ENCODE measurements around the gene KLRG1.

Gene KLRG1

DNA sequence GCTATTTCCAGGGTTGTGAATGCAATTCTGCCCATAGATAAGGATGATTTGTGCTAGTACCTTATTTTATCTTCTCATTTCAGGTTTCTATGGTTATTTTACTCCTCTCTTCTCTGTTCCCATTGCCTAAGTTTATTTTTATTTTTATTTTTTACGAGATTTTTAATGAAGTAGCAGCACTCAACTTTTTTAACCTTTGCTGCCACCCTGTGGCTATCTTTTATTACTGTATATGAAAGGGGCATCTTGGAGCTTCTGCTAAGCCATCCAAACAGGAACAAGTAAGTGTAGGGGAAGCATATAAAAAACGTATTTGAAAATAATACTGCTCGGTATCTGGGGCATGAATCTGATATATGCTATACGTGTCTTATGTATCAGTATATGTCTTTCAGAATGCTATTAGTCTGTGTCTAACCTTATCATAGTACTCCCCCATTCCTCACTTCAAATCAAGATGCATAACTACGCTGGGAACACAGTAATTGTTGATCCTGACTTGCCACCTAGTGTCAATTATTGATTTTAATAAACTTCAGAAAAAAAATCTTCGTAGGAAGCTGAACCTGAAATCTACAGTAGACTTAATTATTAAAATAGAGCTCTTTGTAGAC, 60.3 kb downstream of the KLRG1 start:
- H3K4me3 Mint-ChIP-seq = no peak overlapping the region
- no peaks in the 10 kb centered on the region for H3K4me1 Mint-ChIP-seq
- TF ChIP-seq, protein P1, sequence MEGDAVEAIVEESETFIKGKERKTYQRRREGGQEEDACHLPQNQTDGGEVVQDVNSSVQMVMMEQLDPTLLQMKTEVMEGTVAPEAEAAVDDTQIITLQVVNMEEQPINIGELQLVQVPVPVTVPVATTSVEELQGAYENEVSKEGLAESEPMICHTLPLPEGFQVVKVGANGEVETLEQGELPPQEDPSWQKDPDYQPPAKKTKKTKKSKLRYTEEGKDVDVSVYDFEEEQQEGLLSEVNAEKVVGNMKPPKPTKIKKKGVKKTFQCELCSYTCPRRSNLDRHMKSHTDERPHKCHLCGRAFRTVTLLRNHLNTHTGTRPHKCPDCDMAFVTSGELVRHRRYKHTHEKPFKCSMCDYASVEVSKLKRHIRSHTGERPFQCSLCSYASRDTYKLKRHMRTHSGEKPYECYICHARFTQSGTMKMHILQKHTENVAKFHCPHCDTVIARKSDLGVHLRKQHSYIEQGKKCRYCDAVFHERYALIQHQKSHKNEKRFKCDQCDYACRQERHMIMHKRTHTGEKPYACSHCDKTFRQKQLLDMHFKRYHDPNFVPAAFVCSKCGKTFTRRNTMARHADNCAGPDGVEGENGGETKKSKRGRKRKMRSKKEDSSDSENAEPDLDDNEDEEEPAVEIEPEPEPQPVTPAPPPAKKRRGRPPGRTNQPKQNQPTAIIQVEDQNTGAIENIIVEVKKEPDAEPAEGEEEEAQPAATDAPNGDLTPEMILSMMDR (IDR thresholded peaks at IDR 0.05) = peak; percentile 54
- no peaks in the 10 kb centered on the region for H3K27me3 Mint-ChIP-seq (ENCODE audit: low read depth, poor library complexity)
- H3K36me3 Mint-ChIP-seq (ENCODE audit: low read depth) = peaks cover 5% of the 10 kb centered on the region
- DNase-seq = peak; percentile 15
- H3K9me3 Mint-ChIP-seq = peaks cover 8% of the 10 kb centered on the region
- no peak overlapping the region for H3K27ac Mint-ChIP-seq

DNA sequence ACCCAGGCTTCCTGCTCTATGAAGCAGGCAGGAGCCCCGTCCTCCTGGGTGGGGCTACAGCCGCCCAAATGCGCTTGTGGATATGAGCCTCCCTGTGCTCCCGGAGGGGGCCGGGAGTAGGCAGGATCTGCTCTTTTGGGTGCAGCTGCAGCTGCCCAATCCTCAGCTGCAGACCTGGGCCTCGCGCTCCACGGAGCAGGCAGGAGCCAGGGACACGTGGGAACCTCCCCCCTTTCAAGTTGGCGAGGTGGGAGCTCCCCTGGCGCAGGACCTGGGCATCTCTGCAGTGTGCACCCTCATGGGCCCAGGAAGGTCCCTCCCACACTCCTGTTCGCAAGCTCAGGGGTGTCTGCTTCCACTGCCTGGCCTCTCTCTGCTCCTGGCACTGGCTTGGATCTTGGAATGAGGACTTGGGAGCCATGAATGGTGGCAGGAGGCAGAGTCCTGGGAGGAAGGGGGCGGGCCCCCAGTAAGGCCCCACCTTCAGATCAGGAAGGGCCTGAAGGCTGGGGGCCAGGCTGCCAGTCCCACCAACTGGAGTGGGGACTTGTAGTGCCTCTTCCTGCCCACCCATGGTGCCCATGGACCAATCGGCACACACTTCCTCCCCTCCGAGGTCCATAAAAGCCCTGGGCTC, 61.3 kb downstream of the KLRG1 start:
- peaks cover 7% of the 10 kb centered on the region for H3K9me3 Mint-ChIP-seq
- H3K27me3 Mint-ChIP-seq (ENCODE audit: low read depth, poor library complexity) = no peaks in the 10 kb centered on the region
- no peak for DNase-seq
- TF ChIP-seq, protein P1 (IDR thresholded peaks at IDR 0.05) = no peak
- H3K4me1 Mint-ChIP-seq = no peaks in the 10 kb centered on the region
- H3K4me3 Mint-ChIP-seq = no peak overlapping the region
- peaks cover 5% of the 10 kb centered on the region for H3K36me3 Mint-ChIP-seq (ENCODE audit: low read depth)
- no peak overlapping the region for H3K27ac Mint-ChIP-seq

DNA sequence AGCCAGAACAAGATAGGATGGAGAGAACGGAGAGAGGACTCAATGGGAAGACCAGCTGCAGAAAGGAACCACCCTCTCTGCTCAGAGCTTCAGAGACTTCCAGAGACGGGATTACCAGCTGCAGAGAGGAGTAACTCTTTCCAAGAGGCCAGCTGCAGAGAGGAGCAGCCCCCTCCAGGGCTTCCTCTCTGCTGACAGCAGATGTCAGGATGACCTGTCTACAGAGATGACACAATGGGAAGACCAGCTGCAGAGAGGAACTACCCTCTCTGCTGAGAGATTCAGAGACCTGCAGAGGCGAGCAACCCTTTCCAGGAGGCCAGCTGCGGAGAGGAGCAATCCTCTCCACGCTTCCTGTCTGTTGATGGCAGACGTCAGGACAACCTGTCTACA, 61.8 kb downstream of the KLRG1 start:
- Mint-ChIP-seq H3K36me3 (ENCODE audit: low read depth) (peaks cover 3% of the 10 kb centered on the region), H3K27ac (no peak overlapping the region), H3K4me3 (no peak overlapping the region), H3K27me3 (ENCODE audit: low read depth, poor library complexity) (no peaks in the 10 kb centered on the region), H3K4me1 (no peaks in the 10 kb centered on the region), H3K9me3 (peaks cover 2% of the 10 kb centered on the region)
- DNase-seq = no peak
- TF ChIP-seq, protein P1 (IDR thresholded peaks at IDR 0.05) = no peak

DNA sequence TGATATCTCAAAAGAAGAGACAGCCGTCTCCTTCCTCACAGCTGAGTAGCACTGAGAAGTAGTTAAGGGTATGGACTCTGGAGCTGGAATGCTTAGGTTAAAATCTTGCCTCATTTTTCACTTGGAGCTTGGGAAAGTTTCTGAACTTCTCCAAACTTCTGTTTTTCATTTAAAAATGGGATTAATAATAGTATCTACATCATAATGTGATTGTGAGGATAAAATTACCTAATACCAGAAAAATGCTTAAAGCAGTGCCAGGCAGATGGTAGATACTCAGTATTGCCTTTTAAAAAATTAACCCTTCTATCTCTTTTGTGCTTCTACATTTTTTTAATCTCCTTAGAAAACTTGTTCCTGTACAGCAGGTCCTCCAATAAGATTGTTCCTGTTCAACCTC, 63.3 kb downstream of the KLRG1 start:
- Mint-ChIP-seq H3K27me3 (ENCODE audit: low read depth, poor library complexity) (no peaks in the 10 kb centered on the region), H3K4me3 (no peak overlapping the region)
- no peak for DNase-seq

More for the DNA sequence above, 63.3 kb downstream of the KLRG1 start:
- no peaks in the 10 kb centered on the region for H3K4me1 Mint-ChIP-seq
- TF ChIP-seq, protein P1 (IDR thresholded peaks at IDR 0.05) = no peak
- H3K27ac Mint-ChIP-seq = no peak overlapping the region
- no peaks in the 10 kb centered on the region for H3K36me3 Mint-ChIP-seq (ENCODE audit: low read depth)
- H3K9me3 Mint-ChIP-seq = no peaks in the 10 kb centered on the region
